ENCODE data around the gene EIF4G3. TPM values are rescaled to one million over a fixed set of nuclear protein-coding genes. Genes with fewer than 3 reads are reported as not detected.

The EIF4G3 gene
- polyA plus RNA-seq, 3 donors: 5.1 to 34.2 (median 5.8) TPM

DNA sequence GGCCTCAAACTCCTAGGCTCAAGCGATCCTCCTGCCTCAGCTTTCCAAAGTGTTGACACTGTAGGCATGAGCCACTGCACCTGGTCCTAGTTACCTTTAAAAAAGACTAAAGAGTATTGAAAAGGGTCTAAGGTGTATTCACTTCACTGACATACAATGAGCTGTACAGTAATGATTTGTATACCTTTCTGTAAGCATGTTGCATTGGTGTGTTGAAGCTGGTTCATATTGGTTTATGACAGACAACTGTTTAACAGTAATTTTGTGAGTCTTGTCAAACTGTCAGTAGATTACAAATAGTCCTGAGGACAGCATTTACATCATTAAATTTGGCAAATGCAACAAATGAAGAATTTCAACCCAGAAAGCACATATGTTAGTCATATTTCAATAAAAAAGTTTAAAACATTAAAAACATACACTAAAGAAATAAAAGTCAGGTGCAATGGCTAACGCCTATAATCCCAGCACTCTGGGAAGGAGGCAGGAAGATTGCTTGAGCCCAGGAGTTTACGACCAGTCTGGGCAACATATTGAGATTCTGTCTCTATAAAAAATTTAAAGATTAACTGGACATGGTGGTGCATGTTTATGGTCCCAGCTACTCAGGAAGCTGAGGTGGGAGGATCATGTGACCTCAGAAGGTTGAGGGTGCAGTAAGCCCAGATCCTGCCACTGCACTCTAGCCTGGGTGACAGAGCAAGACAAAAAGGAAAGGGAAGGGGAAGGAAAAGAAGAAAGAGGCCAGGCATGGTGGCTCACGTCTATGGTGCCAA is 301.3 kb downstream of the EIF4G3 start:
- Histone ChIP-seq H3K27ac (ENCODE audit: low read depth in 1 of 2, low read length in 2 of 2) (no peak overlapping the region), H3K9ac (ENCODE audit: insufficient read depth, low read length, poor library complexity, severe bottlenecking) (no peak overlapping the region), H3K4me2 (replicated peaks; ENCODE audit: extremely low read depth, low read length, poor library complexity, severe bottlenecking) (no peak overlapping the region), H3K4me3 (replicated peaks in 1 of 3; ENCODE audit: low read depth in 2 of 3, low read length in 3 of 3) (no peak overlapping the region), H3K79me2 (ENCODE audit: insufficient read depth, low read length) (no peaks in the 10 kb centered on the region), H3K4me1 (ENCODE audit: control insufficient read depth in 1 of 2, insufficient read depth in 2 of 2, low read length in 2 of 2) (peaks cover 0 to 13% of the 10 kb centered on the region in 2 donors), H2AFZ (ENCODE audit: insufficient read depth, low read depth, low read length, poor library complexity, severe bottlenecking) (no peak overlapping the region), H4K20me1 (ENCODE audit: insufficient read depth, low read length) (no peaks in the 10 kb centered on the region), H3K9me3 (replicated peaks in 1 of 2; ENCODE audit: control insufficient read depth in 1 of 2, insufficient read depth in 1 of 2, low read length in 2 of 2) (no peaks in the 10 kb centered on the region), H3K36me3 (replicated peaks in 1 of 2; ENCODE audit: control insufficient read depth in 1 of 2, insufficient read depth in 2 of 2, low read length in 2 of 2) (peaks cover 13 to 67% of the 10 kb centered on the region in 2 donors), H3K27me3 (ENCODE audit: control insufficient read depth in 2 of 2, insufficient read depth in 2 of 2, low read length in 2 of 2) (no peaks in the 10 kb centered on the region)
- peaks cover 1% of the 10 kb centered on the region for H3K4me1 Mint-ChIP-seq
- peaks cover 0 to 2% (median 0%) of the 10 kb centered on the region in 7 donors for H3K9me3 Mint-ChIP-seq
- no peaks in the 10 kb centered on the region for H3K27me3 Mint-ChIP-seq (ENCODE audit: low read depth in 3 of 3)
- no peak overlapping the region for H3K4me3 Mint-ChIP-seq
- WGBS (ENCODE audit: insufficient coverage): 100% methylated on average over 1 of the region's 4 CpGs
- peaks cover 42 to 48% of the 10 kb centered on the region in 2 donors for H3K36me3 Mint-ChIP-seq
- peak overlapping the region in 3 of 7 donors; percentile 30 to 89 (median 83) for H3K27ac Mint-ChIP-seq
- intact Hi-C loops (cut with micrococcal nuclease): no loop called here
- no peak for DNase-seq
- TF ChIP-seq, protein P1, sequence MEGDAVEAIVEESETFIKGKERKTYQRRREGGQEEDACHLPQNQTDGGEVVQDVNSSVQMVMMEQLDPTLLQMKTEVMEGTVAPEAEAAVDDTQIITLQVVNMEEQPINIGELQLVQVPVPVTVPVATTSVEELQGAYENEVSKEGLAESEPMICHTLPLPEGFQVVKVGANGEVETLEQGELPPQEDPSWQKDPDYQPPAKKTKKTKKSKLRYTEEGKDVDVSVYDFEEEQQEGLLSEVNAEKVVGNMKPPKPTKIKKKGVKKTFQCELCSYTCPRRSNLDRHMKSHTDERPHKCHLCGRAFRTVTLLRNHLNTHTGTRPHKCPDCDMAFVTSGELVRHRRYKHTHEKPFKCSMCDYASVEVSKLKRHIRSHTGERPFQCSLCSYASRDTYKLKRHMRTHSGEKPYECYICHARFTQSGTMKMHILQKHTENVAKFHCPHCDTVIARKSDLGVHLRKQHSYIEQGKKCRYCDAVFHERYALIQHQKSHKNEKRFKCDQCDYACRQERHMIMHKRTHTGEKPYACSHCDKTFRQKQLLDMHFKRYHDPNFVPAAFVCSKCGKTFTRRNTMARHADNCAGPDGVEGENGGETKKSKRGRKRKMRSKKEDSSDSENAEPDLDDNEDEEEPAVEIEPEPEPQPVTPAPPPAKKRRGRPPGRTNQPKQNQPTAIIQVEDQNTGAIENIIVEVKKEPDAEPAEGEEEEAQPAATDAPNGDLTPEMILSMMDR (IDR thresholded peaks at IDR 0.05): no peak

DNA sequence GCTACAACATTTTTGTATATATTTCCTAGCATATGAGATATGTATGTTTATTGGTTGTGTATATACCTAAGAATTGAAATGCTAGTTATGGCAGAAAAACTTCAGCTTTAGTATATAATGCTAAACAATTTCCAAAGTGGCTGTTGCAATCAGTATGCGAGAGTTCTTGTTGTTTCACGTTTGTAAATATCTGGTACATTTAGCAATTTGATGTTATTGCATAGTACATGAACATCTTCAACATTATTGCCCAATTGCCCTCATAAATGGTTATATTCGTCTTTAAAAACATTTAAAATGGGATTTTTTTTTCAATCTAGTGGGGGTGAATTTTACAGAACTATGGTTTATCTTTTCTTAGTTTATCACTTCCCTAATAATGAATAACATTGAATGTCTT is 303.4 kb downstream of the EIF4G3 start:
- Mint-ChIP-seq H3K4me3 (peak overlapping the region in 1 of 2 donors; percentile 35), H3K27ac (peak overlapping the region in 4 of 7 donors; percentile 30 to 88 (median 76)), H3K27me3 (ENCODE audit: low read depth in 3 of 3) (no peaks in the 10 kb centered on the region), H3K4me1 (peaks cover 1% of the 10 kb centered on the region), H3K9me3 (peaks cover 0 to under 1% (median 0%) of the 10 kb centered on the region in 7 donors), H3K36me3 (peaks cover 37 to 38% of the 10 kb centered on the region in 2 donors)
- Histone ChIP-seq H3K27me3 (ENCODE audit: control insufficient read depth in 2 of 2, insufficient read depth in 2 of 2, low read length in 2 of 2) (no peaks in the 10 kb centered on the region), H3K4me3 (replicated peaks in 1 of 3; ENCODE audit: low read depth in 2 of 3, low read length in 3 of 3) (no peak overlapping the region), H3K9me3 (replicated peaks in 1 of 2; ENCODE audit: control insufficient read depth in 1 of 2, insufficient read depth in 1 of 2, low read length in 2 of 2) (no peaks in the 10 kb centered on the region), H3K9ac (ENCODE audit: insufficient read depth, low read length, poor library complexity, severe bottlenecking) (no peak overlapping the region), H3K4me1 (ENCODE audit: control insufficient read depth in 1 of 2, insufficient read depth in 2 of 2, low read length in 2 of 2) (peaks cover 0 to 13% of the 10 kb centered on the region in 2 donors), H3K4me2 (replicated peaks; ENCODE audit: extremely low read depth, low read length, poor library complexity, severe bottlenecking) (no peak overlapping the region), H3K27ac (ENCODE audit: low read depth in 1 of 2, low read length in 2 of 2) (no peak overlapping the region), H2AFZ (ENCODE audit: insufficient read depth, low read depth, low read length, poor library complexity, severe bottlenecking) (no peak overlapping the region), H3K79me2 (ENCODE audit: insufficient read depth, low read length) (no peaks in the 10 kb centered on the region), H3K36me3 (replicated peaks in 1 of 2; ENCODE audit: control insufficient read depth in 1 of 2, insufficient read depth in 2 of 2, low read length in 2 of 2) (peaks cover 3 to 53% of the 10 kb centered on the region in 2 donors), H4K20me1 (ENCODE audit: insufficient read depth, low read length) (no peaks in the 10 kb centered on the region)
- intact Hi-C loops (cut with micrococcal nuclease): no loop called here
- peak in 1 of 3 donors; percentile 7 for DNase-seq
- WGBS (ENCODE audit: insufficient coverage): no CpG with 5 or more reads among the region's 3 CpGs
- TF ChIP-seq, protein P1 (IDR thresholded peaks at IDR 0.05): no peak
